UCSD-AML1 (cell line): ENCODE measurements around the gene DEGS2.

Experiments
- DNase-seq: peaks from one replicate; lab custom pipeline; 2025; ENCODE audit not compliant: unreplicated experiment; lab: John Stamatoyannopoulos, UW

The DEGS2 gene

GRCh38 chr14:100132903-100133510, 26.4 kb downstream of the DEGS2 start:
- DNase-seq: no peak

GRCh38 chr14:100132161-100132902, 27.1 kb downstream of the DEGS2 start:
- DNase-seq: no peak

- no peak for DNase-seq
Observed at GRCh38 chr14:100131181-100131580, 28.3 kb downstream of the DEGS2 start.

- DNase-seq: no peak
Observed at GRCh38 chr14:100130521-100130920, 28.9 kb downstream of the DEGS2 start.

- DNase-seq: no peak
Observed at GRCh38 chr14:100129161-100129589, 30.3 kb downstream of the DEGS2 start.

- no peak for DNase-seq
Observed at GRCh38 chr14:100128688-100129087, 30.8 kb downstream of the DEGS2 start.

- no peak for DNase-seq
Observed at GRCh38 chr14:100127853-100128455, 31.5 kb downstream of the DEGS2 start.

- no peak for DNase-seq
Observed at GRCh38 chr14:100126401-100126800, 33.0 kb downstream of the DEGS2 start.

- DNase-seq: no peak
Observed at GRCh38 chr14:100124551-100125088, 34.8 kb downstream of the DEGS2 start.

GRCh38 chr14:100123618-100124017, 35.8 kb downstream of the DEGS2 start:
- DNase-seq: no peak

- DNase-seq: no peak
Observed at GRCh38 chr14:100122481-100123223, 36.8 kb downstream of the DEGS2 start.

GRCh38 chr14:100121643-100122480, 37.6 kb downstream of the DEGS2 start:
- DNase-seq: no peak

GRCh38 chr14:100120522-100121269, 38.7 kb downstream of the DEGS2 start:
- no peak for DNase-seq

- no peak for DNase-seq
Observed at GRCh38 chr14:100119251-100119650, 40.2 kb downstream of the DEGS2 start.

- DNase-seq: no peak
Observed at GRCh38 chr14:100118396-100119011, 40.9 kb downstream of the DEGS2 start.

GRCh38 chr14:100117633-100118395, 41.6 kb downstream of the DEGS2 start:
- peak; percentile 39 for DNase-seq

GRCh38 chr14:100117026-100117425, 42.4 kb downstream of the DEGS2 start:
- DNase-seq: no peak

- no peak for DNase-seq
Observed at GRCh38 chr14:100116134-100116533, 43.3 kb downstream of the DEGS2 start.

- no peak for DNase-seq
Observed at GRCh38 chr14:100115726-100116125, 43.7 kb downstream of the DEGS2 start.
